GM12892 (cell line): ENCODE results near the gene PALS1.

Experiments
- POLR2A ChIP-seq: IDR thresholded peaks from 2 replicates; pipeline ENCODE4 v1.6.1; 2011; ENCODE audit warnings: low read depth, low read length, control low read depth
- POLR2AphosphoS5 ChIP-seq: IDR thresholded peaks from 2 replicates; pipeline ENCODE4 v1.6.1; 2011; ENCODE audit warnings: low read depth, low read length, control low read depth
- TAF1 ChIP-seq: IDR thresholded peaks from 2 replicates; pipeline ENCODE4 v1.6.1; 2011; ENCODE audit warnings: low read depth, mild to moderate bottlenecking, control low read depth, low read length, borderline replicate concordance

DNA sequence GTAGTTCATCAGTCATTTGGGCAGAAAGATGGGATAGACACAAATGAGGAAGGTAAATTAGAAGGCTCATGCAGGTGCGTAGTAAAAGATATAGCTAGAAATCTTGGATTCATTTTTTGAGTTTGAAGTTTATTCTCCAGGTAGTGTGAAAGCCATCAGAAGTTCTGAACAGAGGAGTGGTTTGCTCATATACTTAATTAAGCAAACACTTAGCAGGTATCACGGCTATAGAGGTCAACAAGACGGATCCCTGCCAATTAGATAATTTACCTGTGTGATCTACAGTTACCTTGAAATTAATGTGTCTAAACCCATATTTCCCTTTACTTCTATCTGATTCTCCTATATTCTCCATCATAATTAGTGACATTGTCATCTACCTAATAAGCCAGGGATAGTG, 29.7 kb downstream of the PALS1 start:
- TF ChIP-seq POLR2A (no peak), POLR2AphosphoS5 (no peak), TAF1 (no peak)
